Transverse colon (tissue), 4 donors: ENCODE results near the gene CCDC47. TPM values are rescaled to one million over a fixed set of nuclear protein-coding genes. Genes with fewer than 3 reads are reported as not detected.
A peak's percentile ranks its signal among the peaks of the same experiment; 100 is the strongest.

Experiments
- DNase-seq: peaks from one replicate; pipeline ENCODE4 v3.0.0-alpha.2; 2019
- H3K27ac ChIP-seq, 4 donors: fragments of 200-600 bp; sonication (generic); 2 replicates each; pipeline ENCODE4 v1.5.1; 2016 to 2018; ENCODE audit warnings: inconsistent platforms in 4 of 4
- H3K27me3 ChIP-seq: fragments of 200-600 bp; sonication (generic); 2 replicates; pipeline ENCODE4 v1.5.1; 2017; ENCODE audit warnings: inconsistent platforms
- H3K36me3 ChIP-seq, 4 donors: fragments of 200-600 bp; sonication (generic); 2 replicates each; pipeline ENCODE4 v1.5.1; 2017 to 2019; ENCODE audit warnings: inconsistent platforms in 4 of 4
- H3K4me1 ChIP-seq, 4 donors: fragments of 200-600 bp; sonication (generic); 2 replicates each; pipeline ENCODE4 v1.5.1; 2017 to 2020; ENCODE audit warnings: inconsistent platforms in 4 of 4
- H3K4me3 ChIP-seq, 4 donors: fragments of 200-600 bp; sonication (generic); 1 replicate in 1 of 4; 2 replicates in 3 of 4; pipeline versions ENCODE4 v1.5.1 to v1.6.1; 2017 to 2019; ENCODE audit warnings: inconsistent platforms in 4 of 4
- H3K9me3 ChIP-seq, 2 donors: fragments of 200-600 bp; sonication (generic); 2 replicates each; pipeline ENCODE4 v1.5.1; 2017 to 2019; ENCODE audit warnings: inconsistent platforms in 2 of 2
- EP300 ChIP-seq: sonication (generic); formaldehyde crosslinking; IDR thresholded peaks from one replicate; pipeline ENCODE4 v1.6.1; 2017; ENCODE audit warnings: antibody characterized with exemption, low read depth
- POLR2A ChIP-seq: fragments of 450-650 bp; IDR thresholded peaks from one replicate; pipeline ENCODE4 v1.6.1; 2016; ENCODE audit warnings: antibody characterized with exemption, mild to moderate bottlenecking, moderate library complexity
- POLR2AphosphoS5 ChIP-seq, 3 donors: sonication (generic); formaldehyde crosslinking; IDR thresholded peaks; one replicate each; pipeline ENCODE4 v1.6.1; 2016; ENCODE audit warnings: antibody characterized with exemption in 3 of 3
- WGBS, 2 donors: methylation state at CpG; one replicate each; pipeline ENCODE4 v1.1.5; 2018; ENCODE audit warnings: low coverage in 1 of 2; 5-methylcytosine and 5-hydroxymethylcytosine counted together
- in situ Hi-C, 4 donors: fragments of 200-750 bp; cut with MboI; loops; one replicate each; pipeline versions ENCODE4 v1.15.0 to v1.15.1; 2017; ENCODE audit warnings: low sequenced_read_pairs in 3 of 4, low pct_ligation_motif_present in 1 of 4, low pct_unique_long_range_greater_than_20kb in 1 of 4
- intact Hi-C: fragments of 100-400 bp; cut with DNase I; formaldehyde crosslinking; loops from one replicate; pipeline ENCODE4 v1.15.1; 2023; ENCODE audit warnings: low total_unique reads
- total RNA-seq, 4 donors: library from RNA; depleted of rRNA; stranded (reverse); fragments of >200 nt; gene quantifications; one replicate each; pipeline ENCODE4 v1.1.0, GENCODE V29; 2016
- TF ChIP-seq, protein P1 (sequence below), 5 experiments: fragments of 200-600 bp in 3 of 5; fragments of 450-650 bp in 2 of 5; sonication (generic) in 3 of 5; IDR thresholded peaks; 1 replicate in 2 of 5; 2 replicates in 3 of 5; pipeline ENCODE4 v1.5.1; 2016 to 2017; ENCODE audit warnings: antibody characterized with exemption in 5 of 5, inconsistent platforms in 3 of 5, mild to moderate bottlenecking in 2 of 5, moderate library complexity in 1 of 5

CCDC47 gene
- total RNA-seq, 4 donors from 2014 or later = 78.2 to 129 (median 101) TPM

GRCh38 chr17:63698886-63699637 lies 74.3 kb downstream of the CCDC47 start:
- H3K36me3 ChIP-seq = no peaks in the 10 kb centered on the region
- H3K4me3 ChIP-seq = peak overlapping the region; percentile 36 to 68 (median 56)
- intact Hi-C loops = loop anchor here (10.0 kb wide), 1 partner anchor 74 kb away; the partner anchor contains the start of gene MAP3K3
- in situ Hi-C loops = no loop called here
- DNase-seq = peak; percentile 75
- 4% methylated on average over 25 of the region's 45 CpGs; no CpG with 5 or more reads in 1 of the 2 donors for WGBS, 2 donors
- no peaks in the 10 kb centered on the region for H3K9me3 ChIP-seq
- H3K4me1 ChIP-seq = peaks cover 7 to 41% (median 29%) of the 10 kb centered on the region in 4 donors
- peaks cover 15% of the 10 kb centered on the region for H3K27me3 ChIP-seq
- peak overlapping the region; percentile 83 to 87 (median 84) for H3K27ac ChIP-seq
- TF ChIP-seq EP300 (no peak), POLR2AphosphoS5 (IDR thresholded peaks at IDR 0.05) (peak in 2 of 3 donors; percentile 10 to 34), POLR2A (peak; percentile 22)
- TF ChIP-seq, protein P1, sequence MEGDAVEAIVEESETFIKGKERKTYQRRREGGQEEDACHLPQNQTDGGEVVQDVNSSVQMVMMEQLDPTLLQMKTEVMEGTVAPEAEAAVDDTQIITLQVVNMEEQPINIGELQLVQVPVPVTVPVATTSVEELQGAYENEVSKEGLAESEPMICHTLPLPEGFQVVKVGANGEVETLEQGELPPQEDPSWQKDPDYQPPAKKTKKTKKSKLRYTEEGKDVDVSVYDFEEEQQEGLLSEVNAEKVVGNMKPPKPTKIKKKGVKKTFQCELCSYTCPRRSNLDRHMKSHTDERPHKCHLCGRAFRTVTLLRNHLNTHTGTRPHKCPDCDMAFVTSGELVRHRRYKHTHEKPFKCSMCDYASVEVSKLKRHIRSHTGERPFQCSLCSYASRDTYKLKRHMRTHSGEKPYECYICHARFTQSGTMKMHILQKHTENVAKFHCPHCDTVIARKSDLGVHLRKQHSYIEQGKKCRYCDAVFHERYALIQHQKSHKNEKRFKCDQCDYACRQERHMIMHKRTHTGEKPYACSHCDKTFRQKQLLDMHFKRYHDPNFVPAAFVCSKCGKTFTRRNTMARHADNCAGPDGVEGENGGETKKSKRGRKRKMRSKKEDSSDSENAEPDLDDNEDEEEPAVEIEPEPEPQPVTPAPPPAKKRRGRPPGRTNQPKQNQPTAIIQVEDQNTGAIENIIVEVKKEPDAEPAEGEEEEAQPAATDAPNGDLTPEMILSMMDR (IDR thresholded peaks at IDR 0.05) = no peak

DNA sequence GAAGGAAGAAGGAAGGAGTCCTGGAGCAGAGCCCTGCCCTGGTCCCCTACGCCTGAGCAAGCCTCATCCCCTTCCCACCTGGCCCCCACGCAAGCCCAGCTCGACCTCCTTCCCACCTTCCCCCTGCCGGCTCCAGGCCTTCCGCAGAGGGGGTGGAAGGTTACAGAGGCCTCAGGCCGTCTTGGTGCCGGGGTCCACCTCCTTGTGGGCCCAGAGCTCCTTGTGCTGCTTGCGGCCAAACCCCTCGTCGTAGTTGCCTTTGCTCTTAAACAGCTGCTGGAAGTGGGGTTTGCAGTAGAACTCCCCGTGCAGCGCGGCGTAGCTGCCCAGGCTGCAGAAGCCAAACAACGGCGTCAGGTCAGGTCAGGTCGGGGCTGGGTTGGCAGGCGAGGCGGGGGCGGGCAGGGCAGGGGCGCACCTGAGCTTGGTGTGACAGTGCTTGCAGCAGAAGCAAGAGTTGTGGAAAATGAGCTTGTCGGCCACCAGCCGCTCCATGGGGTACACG lies 75.0 kb downstream of the CCDC47 start:
- DNase-seq = no peak
- no peaks in the 10 kb centered on the region for H3K36me3 ChIP-seq
- intact Hi-C loops = loop anchor here (10.0 kb wide), 1 partner anchor 74 kb away; the partner anchor contains the start of gene MAP3K3
- H3K4me1 ChIP-seq = peaks cover 7 to 41% (median 29%) of the 10 kb centered on the region in 4 donors
- no peaks in the 10 kb centered on the region for H3K9me3 ChIP-seq
- TF ChIP-seq POLR2A = no peak
- TF ChIP-seq, protein P1 (IDR thresholded peaks at IDR 0.05) = no peak
- no peak for TF ChIP-seq EP300
- TF ChIP-seq POLR2AphosphoS5 (IDR thresholded peaks at IDR 0.05) = no peak
- peaks cover 15% of the 10 kb centered on the region for H3K27me3 ChIP-seq
- peak overlapping the region in 3 of 4 donors; percentile 49 to 68 (median 64) for H3K4me3 ChIP-seq
- peak overlapping the region; percentile 83 to 87 (median 84) for H3K27ac ChIP-seq
- in situ Hi-C loops = no loop called here
- 25% methylated on average over 24 of the region's 24 CpGs; no CpG with 5 or more reads in 1 of the 2 donors for WGBS, 2 donors

GRCh38 chr17:63697341-63698286 lies 75.8 kb downstream of the CCDC47 start:
- Histone ChIP-seq H3K27me3 (peaks cover 15% of the 10 kb centered on the region), H3K4me3 (peak overlapping the region in 1 of 4 donors; percentile 64), H3K9me3 (no peaks in the 10 kb centered on the region), H3K36me3 (no peaks in the 10 kb centered on the region), H3K4me1 (peaks cover 7 to 41% (median 29%) of the 10 kb centered on the region in 4 donors), H3K27ac (peak overlapping the region; percentile 83 to 87 (median 84))
- intact Hi-C loops (loop anchor here (10.0 kb wide), 1 partner anchor 73 kb away; the partner anchor contains the start of gene MAP3K3), in situ Hi-C loops (no loop called here)
- TF ChIP-seq, protein P1 (IDR thresholded peaks at IDR 0.05) = peak; percentile 47 to 70 (median 61)
- peak; percentile 20 for TF ChIP-seq POLR2A
- peak in 2 of 3 donors; percentile 6 to 39 for TF ChIP-seq POLR2AphosphoS5 (IDR thresholded peaks at IDR 0.05)
- TF ChIP-seq EP300 = no peak
- peak; percentile 83 for DNase-seq
- WGBS, 2 donors = 47 to 76% methylated on average over 4 to 22 of the region's 22 CpGs
